SK-N-SH (cell line): ENCODE results near the gene ATXN10. TPM values are rescaled to one million over a fixed set of nuclear protein-coding genes. Genes with fewer than 3 reads are reported as not detected.

Source experiments
- CTCF ChIA-PET: fragments of 300-600, 350-600 bp; formaldehyde crosslinking; extraction: SDS; loops from one replicate; lab custom pipeline; 2021; lab: Yijun Ruan, JAX
- POLR2A ChIA-PET: fragments of 350-600 bp; sonication (Branson Sonifier 250); formaldehyde crosslinking; extraction: SDS; loops from one replicate; lab custom pipeline; 2020; ENCODE audit warnings: antibody characterized with exemption, inconsistent platforms; lab: Yijun Ruan, JAX
- DNase-seq: peaks from one replicate; pipeline ENCODE4 v3.0.0; 2012
- H2AFZ ChIP-seq: fragments of 200-600 bp; sonication (generic); 2 replicates; pipeline ENCODE4 v1.8.1; 2016; ENCODE audit warnings: antibody characterized with exemption, mild to moderate bottlenecking, low read depth
- H3F3A ChIP-seq: fragments of 200-600 bp; sonication (generic); replicated peaks from 2 replicates; pipeline ENCODE3; 2016; ENCODE audit warnings: antibody characterized with exemption, mild to moderate bottlenecking; ENCODE audit not compliant: insufficient read depth
- H3K27ac ChIP-seq, 2 experiments: fragments of 200-500 bp in 1 of 2; fragments of 200-600 bp in 1 of 2; sonication (Bioruptor generic) in 1 of 2; sonication (generic), shearing (Covaris generic) in 1 of 2; 2 replicates each; pipeline versions ENCODE4 v1.5.1 to v1.6.1; 2014 to 2016; ENCODE audit warnings: low read depth in 2 of 2, inconsistent platforms in 1 of 2, low read length in 1 of 2, mild to moderate bottlenecking in 1 of 2, mixed read lengths in 1 of 2
- H3K27me3 ChIP-seq: fragments of 200-600 bp; sonication (generic), shearing (Covaris generic); 2 replicates; pipeline ENCODE4 v1.6.1; 2016; ENCODE audit warnings: mixed run types; ENCODE audit not compliant: insufficient read depth
- H3K36me3 ChIP-seq, 2 experiments: fragments of 200-500 bp in 1 of 2; fragments of 200-600 bp in 1 of 2; sonication (Bioruptor generic) in 1 of 2; sonication (generic) in 1 of 2; replicated peaks in 1 of 2; 2 replicates each; pipeline versions ENCODE3 to v1.5.1; 2014 to 2016; ENCODE audit warnings: low read length in 1 of 2, mild to moderate bottlenecking in 1 of 2; ENCODE audit not compliant: insufficient read depth in 2 of 2, control insufficient read depth in 1 of 2
- H3K4me1 ChIP-seq, 2 experiments: fragments of 200-500 bp in 1 of 2; fragments of 200-600 bp in 1 of 2; sonication (Bioruptor generic) in 1 of 2; sonication (generic), shearing (Covaris generic) in 1 of 2; 2 replicates each; pipeline versions ENCODE4 v1.5.1 to v1.6.1; 2014 to 2016; ENCODE audit warnings: low read depth in 1 of 2, low read length in 1 of 2, mixed run types in 1 of 2; ENCODE audit not compliant: insufficient read depth in 2 of 2, control insufficient read depth in 1 of 2
- H3K4me2 ChIP-seq: fragments of 200-600 bp; sonication (generic), shearing (Covaris generic); 2 replicates; pipeline ENCODE4 v1.6.1; 2017; ENCODE audit warnings: mixed run types
- H3K4me3 ChIP-seq, 2 experiments: fragments of 200-500 bp in 1 of 2; fragments of 200-600 bp in 1 of 2; sonication (Bioruptor generic) in 1 of 2; sonication (generic), shearing (Covaris generic) in 1 of 2; 2 replicates each; pipeline versions ENCODE4 v1.5.1 to v1.8.1; 2014 to 2016; ENCODE audit warnings: low read depth in 2 of 2, inconsistent platforms in 1 of 2, low read length in 1 of 2, mild to moderate bottlenecking in 1 of 2, mixed read lengths in 1 of 2, moderate library complexity in 1 of 2
- H3K79me2 ChIP-seq: fragments of 200-600 bp; sonication (generic); 2 replicates; pipeline ENCODE4 v1.8.1; 2017; ENCODE audit warnings: mild to moderate bottlenecking; ENCODE audit not compliant: insufficient read depth
- H3K9ac ChIP-seq: fragments of 200-600 bp; sonication (generic); 2 replicates; pipeline ENCODE4 v1.6.1; 2017; ENCODE audit warnings: mixed run types
- H3K9me2 ChIP-seq: fragments of 200-600 bp; sonication (generic); 2 replicates; pipeline ENCODE4 v1.6.1; 2017; ENCODE audit warnings: mixed run types
- H3K9me3 ChIP-seq: fragments of 200-600 bp; sonication (generic); 2 replicates; pipeline ENCODE4 v1.6.1; 2017; ENCODE audit warnings: mixed run types, mild to moderate bottlenecking, moderate library complexity
- H4K20me1 ChIP-seq: fragments of 200-600 bp; sonication (generic); 2 replicates; pipeline ENCODE4 v1.6.1; 2017; ENCODE audit warnings: mild to moderate bottlenecking, mixed run types; ENCODE audit not compliant: insufficient read depth
- CTCF ChIP-seq: fragments of 200-600 bp; sonication (generic); IDR thresholded peaks from 2 replicates; pipeline ENCODE4 v1.6.1; 2017; ENCODE audit warnings: antibody characterized with exemption, mild to moderate bottlenecking, moderate library complexity
- FOXM1 ChIP-seq: IDR thresholded peaks from 2 replicates; pipeline ENCODE4 v1.4.0; 2012; ENCODE audit warnings: low read depth, mild to moderate bottlenecking
- JUND ChIP-seq: IDR thresholded peaks from 2 replicates; pipeline ENCODE4 v1.4.0; 2012
- MAX ChIP-seq: IDR thresholded peaks from 2 replicates; pipeline ENCODE4 v1.4.0; 2012; ENCODE audit warnings: low read depth
- MEF2A ChIP-seq: IDR thresholded peaks from 2 replicates; pipeline ENCODE4 v1.4.0; 2012; ENCODE audit warnings: low read depth, borderline replicate concordance
- MXI1 ChIP-seq: IDR thresholded peaks from 2 replicates; pipeline ENCODE4 v1.6.1; 2012; ENCODE audit warnings: mild to moderate bottlenecking, low read depth, low read length, improper control_type of control experiment
- NRF1 ChIP-seq: IDR thresholded peaks from 2 replicates; pipeline ENCODE4 v1.6.1; 2012; ENCODE audit warnings: low read depth, mild to moderate bottlenecking, low read length
- PBX3 ChIP-seq: IDR thresholded peaks from 2 replicates; pipeline ENCODE4; 2012
- POLR2AphosphoS5 ChIP-seq: IDR thresholded peaks from 2 replicates; pipeline ENCODE4 v1.6.1; 2012; ENCODE audit warnings: low read depth, low read length
- RAD21 ChIP-seq: IDR thresholded peaks from 2 replicates; pipeline ENCODE4 v1.6.1; 2012; ENCODE audit warnings: mild to moderate bottlenecking, low read length
- RCOR1 ChIP-seq: fragments of 150-350 bp; IDR thresholded peaks from 2 replicates; pipeline ENCODE4 v1.6.1; 2017; ENCODE audit warnings: antibody characterized with exemption, low read length
- RFX5 ChIP-seq: IDR thresholded peaks from 2 replicates; pipeline ENCODE4 v1.6.1; 2012; ENCODE audit warnings: mild to moderate bottlenecking, improper control_type of control experiment, low read length
- SMC3 ChIP-seq: IDR thresholded peaks from 2 replicates; pipeline ENCODE4 v1.6.1; 2012; ENCODE audit warnings: low read depth, low read length, improper control_type of control experiment
- TAF1 ChIP-seq: IDR thresholded peaks from 2 replicates; pipeline ENCODE4 v1.6.1; 2012; ENCODE audit warnings: low read depth, mild to moderate bottlenecking, low read length, moderate library complexity, borderline replicate concordance
- TEAD4 ChIP-seq: IDR thresholded peaks from 2 replicates; pipeline ENCODE4 v1.4.0; 2012; ENCODE audit warnings: mild to moderate bottlenecking, borderline replicate concordance; ENCODE audit not compliant: insufficient read depth
- USF1 ChIP-seq: IDR thresholded peaks from 2 replicates; pipeline ENCODE4 v1.4.0; 2012; ENCODE audit warnings: low read depth, borderline replicate concordance
- USF2 ChIP-seq: fragments of 150-350 bp; IDR thresholded peaks from 2 replicates; pipeline ENCODE4 v1.6.1; 2017; ENCODE audit warnings: antibody characterized with exemption, low read length, low read depth, borderline replicate concordance
- YY1 ChIP-seq: IDR thresholded peaks from 2 replicates; pipeline ENCODE4 v1.4.0; 2012; ENCODE audit warnings: low read depth, mild to moderate bottlenecking
- WGBS: methylation state at CpG from one replicate; pipeline ENCODE4 v1.1.6; 2017; ENCODE audit warnings: low lambda C conversion rate; 5-methylcytosine and 5-hydroxymethylcytosine counted together
- polyA plus RNA-seq, 3 experiments: library from polyadenylated mRNA; depleted of rRNA; stranded (reverse); fragments of >200 nt; gene quantifications; 2 replicates each; pipeline ENCODE4 v1.2.3, GENCODE V29; 2012

Gene ATXN10
- polyA plus RNA-seq, 1 of the 3 experiments (the other 2 are of a cell fraction): 202 TPM

GRCh38 chr22:45645526-45646414 lies 25.9 kb upstream of the ATXN10 start:
- Histone ChIP-seq H3F3A (peaks cover 7% of the 10 kb centered on the region), H3K36me3 (no peaks in the 10 kb centered on the region), H3K27me3 (no peaks in the 10 kb centered on the region), H3K4me2 (peak overlapping the region; percentile 33; the same call in 1 of the 2 replicates), H3K27ac (no peak overlapping the region), H3K79me2 (no peaks in the 10 kb centered on the region), H4K20me1 (no peaks in the 10 kb centered on the region), H3K9ac (no peak overlapping the region), H3K4me3 (peak overlapping the region in 1 of 2 experiments; percentile 35; a peak in 2 of 4 replicates), H3K9me3 (no peaks in the 10 kb centered on the region), H3K4me1 (no peaks in the 10 kb centered on the region; a peak in 1 of 4 replicates), H2AFZ (no peak overlapping the region), H3K9me2 (no peaks in the 10 kb centered on the region)
- TF ChIP-seq MXI1 (peak; percentile 46; the same call in 1 of the 2 replicates), NRF1 (0 out of 2 replicates have a peak, but pooled peaks have one; percentile 15), POLR2AphosphoS5 (no peak), CTCF (peak; percentile 81), RAD21 (peak; percentile 91), MAX (peak; percentile 59; the same call in 1 of the 2 replicates), PBX3 (no peak), SMC3 (peak; percentile 98)
- WGBS: 74% methylated on average over 19 of the region's 54 CpGs
- POLR2A ChIA-PET: no interaction called here
- CTCF ChIA-PET: interaction anchor here (0.5 to 7.2 kb wide), 41 partner anchors 9 to 352 kb away, joined by 3 to 97 read pairs (median 3); no protein-coding TSS in a partner anchor
- peak; percentile 94 for DNase-seq

- WGBS: 94% methylated on average over 15 of the region's 18 CpGs
- Histone ChIP-seq H3K9ac (no peak overlapping the region), H3K4me2 (no peak overlapping the region), H3K36me3 (no peaks in the 10 kb centered on the region), H3K4me3 (no peak overlapping the region), H3K27ac (no peak overlapping the region), H3K79me2 (no peaks in the 10 kb centered on the region), H3K27me3 (no peaks in the 10 kb centered on the region), H3K9me3 (no peaks in the 10 kb centered on the region), H2AFZ (no peak overlapping the region), H3F3A (peaks cover 7% of the 10 kb centered on the region), H3K9me2 (no peaks in the 10 kb centered on the region), H4K20me1 (no peaks in the 10 kb centered on the region), H3K4me1 (no peaks in the 10 kb centered on the region; a peak in 1 of 4 replicates)
- POLR2A ChIA-PET: interaction anchor here (0.6 kb wide), 1 partner anchor 73 kb away, joined by 5 read pairs; no protein-coding TSS in a partner anchor
- DNase-seq: no peak
- CTCF ChIA-PET: interaction anchor here (0.8 to 7.2 kb wide), 9 partner anchors 10 to 329 kb away, joined by 3 to 97 read pairs (median 3); partner anchors contain the start of gene WNT7B
- TF ChIP-seq TAF1 (no peak), JUND (no peak), RFX5 (no peak), USF2 (no peak), RAD21 (no peak), FOXM1 (no peak), RCOR1 (no peak), MXI1 (no peak), PBX3 (no peak), USF1 (no peak), YY1 (no peak), TEAD4 (no peak), MEF2A (no peak)
Measured at GRCh38 chr22:45647532-45648225, 24.0 kb upstream of the ATXN10 start.
